Activated naive CD8-positive, alpha-beta T cell treated with anti-CD3 and anti-CD28 coated beads, Interleukin-2, amount 50 U/mL, for 16 hours (primary cell): Measurements from ENCODE around the gene ADGRD2.

Source experiments
- DNase-seq: peaks from one replicate; pipeline ENCODE4 v3.0.0-alpha.2; 2020; ENCODE audit warnings: low read depth, low spot score

The ADGRD2 gene

DNA sequence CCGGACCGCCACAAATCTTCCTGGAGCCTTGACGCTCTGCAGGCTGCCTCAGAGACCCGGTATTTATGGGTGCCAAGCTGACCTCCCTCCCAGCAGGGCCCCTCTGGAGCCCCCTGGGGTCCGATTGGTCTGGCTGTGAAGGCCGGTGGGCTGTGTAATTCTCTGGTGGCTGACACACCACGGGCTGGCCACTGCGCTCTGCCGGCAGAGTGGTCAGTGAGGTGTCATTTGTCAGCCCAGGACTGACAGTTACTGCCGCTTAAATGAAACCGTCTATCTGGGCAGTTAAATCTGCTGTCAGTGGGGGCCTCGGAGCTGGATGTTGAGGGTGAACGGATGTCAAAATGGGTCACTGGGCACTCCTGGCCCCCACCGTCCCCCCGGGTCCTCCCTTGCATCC is 46.2 kb downstream of the ADGRD2 start:
- no peak for DNase-seq

- no peak for DNase-seq
Measured at GRCh38 chr9:124497441-124497840, 47.2 kb downstream of the ADGRD2 start.

DNA sequence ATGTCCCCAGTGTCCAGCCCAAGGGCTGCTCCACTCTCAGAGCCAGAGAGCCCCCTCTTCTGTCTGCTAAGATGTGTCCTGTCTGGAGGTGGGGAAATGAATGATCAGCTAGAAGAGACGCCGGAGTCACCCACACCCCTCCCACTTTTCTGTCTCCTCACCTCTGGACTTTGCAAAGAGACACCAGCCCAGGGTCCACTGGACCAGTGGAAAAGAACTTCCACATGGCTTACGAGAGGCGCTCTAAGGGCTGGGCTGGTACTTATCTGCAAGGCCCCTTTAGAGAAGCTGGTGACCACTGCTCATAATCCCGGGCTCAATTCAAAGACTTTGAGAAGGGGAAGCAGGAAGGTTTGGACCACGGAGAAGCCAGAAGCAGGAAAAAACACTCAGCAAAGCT is 47.8 kb downstream of the ADGRD2 start:
- no peak for DNase-seq

- no peak for DNase-seq
Measured at GRCh38 chr9:124498499-124499146, 48.4 kb downstream of the ADGRD2 start.

DNA sequence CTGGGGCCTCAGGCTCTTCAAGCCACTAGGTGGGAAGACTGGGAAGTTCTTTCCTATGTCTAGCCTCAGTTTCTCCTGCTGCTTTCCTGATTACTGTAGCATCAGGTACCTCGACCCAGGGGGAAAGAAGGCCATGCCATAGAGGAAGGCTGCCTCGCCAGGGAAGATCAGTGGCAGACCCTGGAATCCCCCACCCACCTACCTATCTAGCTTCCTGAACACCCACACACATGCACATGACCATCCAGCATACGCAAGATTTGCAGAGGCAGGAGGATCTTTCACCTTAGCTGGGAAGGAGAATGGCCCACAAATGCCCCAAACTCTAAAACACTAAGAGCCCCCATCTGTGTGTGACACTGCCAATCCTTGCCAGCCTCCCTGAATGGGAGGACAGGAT is 49.0 kb downstream of the ADGRD2 start:
- no peak for DNase-seq

GRCh38 chr9:124500028-124500795 is 50.0 kb downstream of the ADGRD2 start:
- no peak for DNase-seq

GRCh38 chr9:124500796-124501611 is 50.8 kb downstream of the ADGRD2 start:
- DNase-seq: no peak

GRCh38 chr9:124501771-124502320 is 51.6 kb downstream of the ADGRD2 start:
- no peak for DNase-seq

DNA sequence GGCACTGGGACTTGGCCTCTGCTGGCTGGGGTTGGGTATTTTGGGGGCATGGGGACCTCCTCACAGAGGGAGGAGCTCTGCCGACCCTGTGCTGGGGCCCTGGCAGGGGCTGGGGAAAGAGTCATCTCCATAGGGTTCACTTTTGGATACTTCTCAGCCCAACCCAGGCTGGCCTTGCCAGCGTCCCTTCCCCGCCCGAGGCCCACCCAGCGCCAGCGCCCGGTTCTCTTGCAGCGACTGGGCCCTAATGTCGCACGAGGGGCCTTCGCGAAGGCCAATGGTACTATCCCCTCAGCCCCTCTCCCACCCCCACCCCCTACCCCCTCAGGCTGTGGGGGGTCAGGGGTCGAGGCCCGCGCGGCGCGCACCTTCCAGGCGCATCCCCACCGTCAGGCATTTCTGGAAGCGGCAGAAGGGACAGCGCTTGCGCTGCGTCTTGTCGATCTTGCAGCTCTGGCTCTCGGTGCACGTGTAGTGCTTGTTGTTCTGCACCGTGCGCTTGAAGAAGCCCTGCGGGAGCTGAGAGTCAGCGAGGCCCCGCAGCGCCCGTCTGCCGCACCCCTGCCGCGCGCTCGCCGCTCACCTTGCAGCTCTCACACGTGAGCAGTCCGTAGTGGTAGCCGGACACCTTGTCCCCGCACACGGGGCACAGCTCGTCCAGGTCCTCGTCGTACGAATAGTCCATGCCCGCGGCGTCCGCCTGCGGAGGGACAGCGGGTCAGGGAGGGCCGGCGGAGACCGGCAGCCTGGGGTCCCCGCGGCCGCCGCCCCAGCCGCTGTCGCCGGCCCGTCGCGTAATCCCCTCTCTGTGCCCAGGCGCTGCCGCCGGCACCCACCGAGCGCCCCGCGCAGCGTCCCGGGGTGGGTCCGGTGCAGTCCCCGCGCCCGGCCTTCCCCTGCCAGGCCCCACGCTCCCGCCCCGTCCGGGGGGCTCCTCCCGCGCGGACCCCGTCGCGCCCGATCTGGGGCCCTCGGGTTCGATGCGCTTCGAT is 52.8 kb downstream of the ADGRD2 start:
- DNase-seq: no peak

DNA sequence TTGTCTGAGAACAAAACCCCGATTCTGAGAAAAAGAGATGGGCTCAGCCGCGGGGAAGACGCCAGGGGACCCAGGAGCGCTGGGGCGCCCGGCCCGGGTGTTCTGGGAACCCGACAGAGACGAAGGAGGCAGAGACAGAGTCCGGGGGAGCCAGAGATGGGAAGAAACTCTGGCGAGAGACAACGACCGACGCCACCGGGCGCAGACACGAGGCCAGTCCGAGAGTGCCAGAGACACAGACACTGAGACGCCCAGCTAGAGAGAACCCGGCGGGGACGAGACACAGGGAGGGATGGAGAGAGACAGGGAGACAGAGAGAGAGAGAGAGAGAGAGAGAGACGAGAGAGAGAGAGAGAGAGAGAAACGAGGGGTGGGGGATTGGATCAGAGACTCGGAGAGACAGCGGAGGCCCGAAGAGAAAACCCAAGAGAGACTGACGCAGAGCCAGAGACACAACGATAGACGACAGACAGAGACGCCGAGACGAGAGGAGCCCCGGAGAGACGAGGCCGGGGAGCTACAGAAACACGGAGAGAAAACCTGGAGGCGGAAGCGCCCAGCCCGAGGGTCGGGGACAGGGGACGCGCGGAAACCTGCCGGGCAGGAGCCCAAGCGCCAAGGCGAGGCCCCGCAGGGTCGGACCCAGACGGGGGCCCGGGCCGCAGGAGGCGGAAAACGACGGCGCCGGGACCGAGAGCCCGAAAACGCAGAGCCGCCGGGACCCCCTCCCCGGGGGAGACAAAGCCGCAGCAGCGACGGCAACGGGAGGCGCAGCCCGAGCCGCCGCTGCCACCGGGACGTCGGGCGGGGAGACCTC is 53.7 kb downstream of the ADGRD2 start:
- no peak for DNase-seq

GRCh38 chr9:124504530-124505005 is 54.3 kb downstream of the ADGRD2 start:
- no peak for DNase-seq

DNA sequence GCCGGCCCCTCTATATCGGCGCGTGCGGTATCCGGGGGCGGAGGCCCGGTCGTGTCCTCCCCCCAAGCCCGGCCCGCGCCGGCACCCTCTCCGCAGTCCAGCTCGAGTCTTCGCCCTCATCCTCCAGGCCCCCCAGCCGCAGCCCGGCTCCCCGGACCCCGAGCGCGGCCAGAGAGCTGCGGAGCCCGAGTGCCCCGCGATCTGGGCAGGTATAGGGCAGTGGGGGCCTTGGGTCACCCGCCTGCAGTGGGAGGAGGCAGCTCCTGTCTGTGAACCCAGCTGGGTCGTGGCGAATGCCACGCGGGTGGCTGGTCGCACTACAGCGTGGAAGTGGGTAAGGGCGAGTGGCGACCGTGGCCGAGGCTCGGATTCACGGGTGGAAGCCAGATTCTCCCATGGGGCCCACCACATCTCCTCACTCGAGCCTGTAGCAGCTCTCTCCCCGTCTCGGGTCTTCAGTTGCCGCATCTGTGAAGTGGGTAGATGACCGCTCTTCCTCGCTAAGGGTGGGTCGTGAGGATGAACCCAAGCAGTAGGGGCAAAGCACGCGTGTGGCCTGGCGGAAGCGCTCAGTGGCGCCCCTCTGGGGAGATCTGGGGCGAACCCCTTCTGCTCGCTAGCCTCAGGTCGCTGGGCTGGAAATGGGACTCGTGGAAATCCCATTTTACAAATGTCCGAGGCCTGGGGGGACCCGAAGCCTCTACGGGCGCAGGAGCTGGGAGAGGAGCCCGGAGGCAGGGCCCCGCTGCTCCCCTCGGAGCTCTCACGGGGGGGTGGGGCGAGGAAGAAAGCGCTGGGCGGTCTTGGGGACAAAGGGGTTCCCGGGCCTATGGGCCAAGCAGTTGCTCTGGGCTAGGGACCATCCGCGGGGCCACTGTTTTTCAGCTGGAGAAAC is 55.0 kb downstream of the ADGRD2 start:
- DNase-seq: no peak

DNA sequence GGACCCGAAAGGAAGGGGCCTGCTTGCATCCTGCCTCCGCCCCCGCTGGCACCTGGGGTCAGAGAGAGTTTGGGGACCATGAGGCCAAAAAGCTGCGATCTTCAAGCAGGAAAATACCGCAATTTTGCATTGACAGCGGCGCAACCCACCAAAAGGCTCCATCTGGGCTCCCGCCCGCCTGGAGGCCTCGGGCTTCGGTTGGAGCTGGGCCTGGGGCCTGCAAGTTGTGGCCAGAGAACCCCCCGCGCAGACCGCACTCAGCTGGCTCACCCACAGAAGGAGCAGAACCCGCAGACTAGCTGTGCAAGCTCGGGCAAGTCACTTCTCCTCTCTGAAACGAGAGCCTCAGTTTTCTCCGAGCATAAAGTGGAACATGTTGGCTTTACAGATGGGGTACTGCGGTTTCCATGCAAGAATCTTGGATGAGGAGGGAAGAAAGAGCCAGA is 55.7 kb downstream of the ADGRD2 start:
- DNase-seq: no peak

DNA sequence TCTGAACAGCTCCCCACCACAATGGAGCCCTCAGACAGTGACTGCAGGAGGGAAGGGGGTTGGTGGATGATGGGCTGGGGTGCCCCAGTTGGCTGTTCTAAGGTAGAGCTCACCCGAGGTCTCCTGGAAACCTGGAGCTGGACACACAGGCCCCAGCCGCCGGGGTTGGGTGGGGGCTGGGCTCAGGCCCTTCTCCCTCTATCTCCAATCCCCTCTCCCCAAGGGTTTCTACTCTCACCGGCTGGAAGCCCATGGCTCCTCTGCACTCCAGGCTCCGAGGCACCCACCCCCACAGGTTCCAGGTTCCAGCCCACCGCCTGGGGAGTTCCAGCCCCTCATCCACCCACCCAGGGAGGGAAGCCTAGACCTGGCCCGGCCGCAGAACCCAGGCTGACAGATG is 56.2 kb downstream of the ADGRD2 start:
- no peak for DNase-seq

GRCh38 chr9:124506931-124507879 is 57.0 kb downstream of the ADGRD2 start, which contains the start of gene NR5A1:
Gene NR5A1 (minus strand): TSS chr9:124507399. CDS start chr9:124503395, 4,004 bp downstream.
- DNase-seq: no peak

- DNase-seq: no peak
Measured at GRCh38 chr9:124507880-124508423, 57.7 kb downstream of the ADGRD2 start.
